ENCODE results near the gene COX6B2. TPM values are rescaled to one million over a fixed set of nuclear protein-coding genes. Genes with fewer than 3 reads are reported as not detected.

Gene COX6B2
- total and polyA plus RNA-seq, 4 donors: not detected

- TF ChIP-seq FOXA1 (IDR thresholded peaks at IDR 0.05): no peak
- no peak for TF ChIP-seq HNF4A (conservative IDR thresholded peaks at IDR 0.05)
- TF ChIP-seq REST (IDR thresholded peaks at IDR 0.05): no peak
- TF ChIP-seq SP1 (IDR thresholded peaks at IDR 0.05): no peak
- no peak for TF ChIP-seq TAF1 (conservative IDR thresholded peaks at IDR 0.05)
- no peak for TF ChIP-seq FOXA2 (IDR thresholded peaks at IDR 0.05)
- TF ChIP-seq NR2F2 (IDR thresholded peaks at IDR 0.05): no peak
- TF ChIP-seq, protein P1, sequence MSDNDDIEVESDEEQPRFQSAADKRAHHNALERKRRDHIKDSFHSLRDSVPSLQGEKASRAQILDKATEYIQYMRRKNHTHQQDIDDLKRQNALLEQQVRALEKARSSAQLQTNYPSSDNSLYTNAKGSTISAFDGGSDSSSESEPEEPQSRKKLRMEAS (IDR thresholded peaks at IDR 0.05): no peak
- no peak for TF ChIP-seq EGR1 (IDR thresholded peaks at IDR 0.05; ENCODE audit: low read depth in 2 of 2)
- TF ChIP-seq YY1 (IDR thresholded peaks at IDR 0.05): no peak
- TF ChIP-seq, protein P2, sequence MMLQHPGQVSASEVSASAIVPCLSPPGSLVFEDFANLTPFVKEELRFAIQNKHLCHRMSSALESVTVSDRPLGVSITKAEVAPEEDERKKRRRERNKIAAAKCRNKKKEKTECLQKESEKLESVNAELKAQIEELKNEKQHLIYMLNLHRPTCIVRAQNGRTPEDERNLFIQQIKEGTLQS (IDR thresholded peaks at IDR 0.05): no peak
- TF ChIP-seq RXRA (IDR thresholded peaks at IDR 0.05): no peak
- no peak for TF ChIP-seq RAD21 (IDR thresholded peaks at IDR 0.05)
- TF ChIP-seq JUND (IDR thresholded peaks at IDR 0.05): no peak
- TF ChIP-seq HNF4G (IDR thresholded peaks at IDR 0.05): no peak
- TF ChIP-seq ZBTB33 (IDR thresholded peaks at IDR 0.05): no peak
- Histone ChIP-seq H3K4me3 (ENCODE audit: low read depth in 1 of 3, low read length in 3 of 3) (no peak overlapping the region), H3K36me3 (ENCODE audit: control insufficient read depth in 4 of 4, insufficient read depth in 3 of 4, low read depth in 1 of 4, low read length in 3 of 4) (no peaks in the 10 kb centered on the region), H3K27me3 (ENCODE audit: control insufficient read depth in 4 of 4, insufficient read depth in 4 of 4, low read length in 3 of 4) (peaks cover 0 to 13% (median 9%) of the 10 kb centered on the region in 4 donors), H3K27ac (ENCODE audit: low read depth in 1 of 2, low read length in 2 of 2) (no peak overlapping the region), H3K4me1 (ENCODE audit: control insufficient read depth in 4 of 4, insufficient read depth in 4 of 4, low read length in 3 of 4) (peaks cover 0 to 9% (median 2%) of the 10 kb centered on the region in 4 donors), H3K9me3 (ENCODE audit: control insufficient read depth in 4 of 4, low read length in 3 of 4) (no peaks in the 10 kb centered on the region), H3K9ac (ENCODE audit: low read depth in 1 of 2, low read length in 2 of 2) (no peak overlapping the region)
- DNase-seq (ENCODE audit: low spot score): no peak
- WGBS: 48% methylated on average over 9 of the region's 9 CpGs
Observed at GRCh38 chr19:55373306-55373992, 18.9 kb upstream of the COX6B2 start.

DNA sequence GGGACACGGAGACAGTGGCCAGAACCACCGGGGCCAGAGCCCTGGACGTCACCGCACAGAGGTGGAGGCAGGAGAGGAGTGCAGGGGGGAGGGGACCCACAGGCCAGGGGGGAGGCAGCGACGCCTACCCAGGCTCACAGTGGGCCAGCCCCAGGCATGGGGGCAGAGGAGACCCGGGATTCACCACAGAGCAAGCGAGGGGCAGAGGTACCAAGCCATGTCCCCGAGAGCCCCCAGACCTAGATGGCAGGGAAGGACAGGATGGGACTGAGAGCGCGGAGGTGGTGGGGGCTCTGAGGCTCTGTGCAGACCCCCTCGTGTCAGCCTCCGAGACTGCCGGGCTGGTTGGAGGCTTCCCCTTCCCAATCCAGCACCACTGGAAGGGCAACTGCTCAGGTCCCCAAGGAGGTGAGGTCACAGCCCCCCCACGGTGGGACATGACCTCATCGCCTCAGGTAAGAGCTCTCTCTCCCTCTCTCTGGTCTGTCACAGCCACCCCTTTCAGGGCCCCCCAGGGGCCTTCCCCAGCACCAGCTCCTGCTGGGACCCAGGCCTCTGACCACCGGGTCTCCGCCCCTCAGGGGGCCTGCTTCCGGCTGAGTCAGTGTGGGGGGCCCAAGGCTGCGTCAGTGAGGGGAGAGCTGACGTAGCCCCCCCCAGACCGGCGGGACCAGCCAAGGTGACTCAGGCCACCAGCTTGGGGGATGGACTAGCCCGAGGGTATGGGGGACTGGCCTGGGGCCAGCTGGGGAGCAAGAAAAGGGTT, 18.0 kb upstream of the COX6B2 start:
- Histone ChIP-seq H3K27me3 (ENCODE audit: control insufficient read depth in 4 of 4, insufficient read depth in 4 of 4, low read length in 3 of 4) (peaks cover 0 to 13% (median 8%) of the 10 kb centered on the region in 4 donors), H3K36me3 (ENCODE audit: control insufficient read depth in 4 of 4, insufficient read depth in 3 of 4, low read depth in 1 of 4, low read length in 3 of 4) (no peaks in the 10 kb centered on the region), H3K4me1 (ENCODE audit: control insufficient read depth in 4 of 4, insufficient read depth in 4 of 4, low read length in 3 of 4) (peaks cover 0 to 9% (median 2%) of the 10 kb centered on the region in 4 donors), H3K27ac (ENCODE audit: low read depth in 1 of 2, low read length in 2 of 2) (no peak overlapping the region), H3K9me3 (ENCODE audit: control insufficient read depth in 4 of 4, low read length in 3 of 4) (no peaks in the 10 kb centered on the region), H3K4me3 (ENCODE audit: low read depth in 1 of 3, low read length in 3 of 3) (no peak overlapping the region), H3K9ac (ENCODE audit: low read depth in 1 of 2, low read length in 2 of 2) (no peak overlapping the region)
- no peak for TF ChIP-seq FOXA2 (IDR thresholded peaks at IDR 0.05)
- DNase-seq (ENCODE audit: low spot score): no peak
- WGBS: 45% methylated on average over 24 of the region's 24 CpGs
